HepG2 (cell line): Measurements from ENCODE around the gene CBX5. TPM values are rescaled to one million over a fixed set of nuclear protein-coding genes. Genes with fewer than 3 reads are reported as not detected.
A peak's percentile ranks its signal among the peaks of the same experiment; 100 is the strongest.

Source experiments
- AHR ChIP-seq: IDR thresholded peaks from 2 replicates; pipeline ENCODE4 v1.6.1; 2018; ENCODE audit warnings: missing genetic modification reagents, missing compliant biosample characterization
- FOSL1 ChIP-seq: sonication (generic); formaldehyde crosslinking; IDR thresholded peaks from 2 replicates; pipeline ENCODE4 v1.9.0; 2021; ENCODE audit warnings: missing genetic modification reagents, borderline replicate concordance
- HNRNPK ChIP-seq: fragments of 200-400 bp; formaldehyde crosslinking; IDR thresholded peaks from 2 replicates; pipeline ENCODE4 v1.6.1; 2018; ENCODE audit warnings: low read length, low read depth, moderate library complexity, mild to moderate bottlenecking; ENCODE audit not compliant: poor library complexity, severe bottlenecking
- MAFG ChIP-seq: sonication (generic); formaldehyde crosslinking; IDR thresholded peaks from 2 replicates; pipeline ENCODE4 v1.5.1; 2020; ENCODE audit warnings: mild to moderate bottlenecking, missing genetic modification reagents
- TSC22D2 ChIP-seq: sonication (generic); formaldehyde crosslinking; IDR thresholded peaks from 2 replicates; pipeline ENCODE4 v1.5.1; 2020; ENCODE audit warnings: missing genetic modification reagents, mild to moderate bottlenecking, borderline replicate concordance
- ZNF460 ChIP-seq: sonication (generic); formaldehyde crosslinking; IDR thresholded peaks from 2 replicates; pipeline ENCODE4 v1.5.1; 2020; ENCODE audit warnings: missing genetic modification reagents, mild to moderate bottlenecking, borderline replicate concordance
- ZNF546 ChIP-seq: sonication (generic); formaldehyde crosslinking; conservative IDR thresholded peaks from 2 replicates; pipeline ENCODE4 v1.8.1; 2023; ENCODE audit warnings: mild to moderate bottlenecking, missing genetic modification reagents
- ZNF563 ChIP-seq: sonication (generic); formaldehyde crosslinking; IDR thresholded peaks from 2 replicates; pipeline ENCODE4 v1.8.0; 2022; ENCODE audit warnings: mild to moderate bottlenecking, moderate library complexity, missing genetic modification reagents
- ZNF598 ChIP-seq: sonication (generic); formaldehyde crosslinking; IDR thresholded peaks from 2 replicates; pipeline ENCODE4 v1.5.1; 2020; ENCODE audit warnings: mild to moderate bottlenecking, missing genetic modification reagents, borderline replicate concordance
- polyA plus RNA-seq, 8 experiments: library from polyadenylated mRNA; depleted of rRNA in 3 of 8; stranded (reverse) in 7 of 8; unstranded in 1 of 8; fragments of >200 nt; fragmentation: Illumina TruSeq in 4 of 8; extraction: Trizol in 4 of 8; gene quantifications; 2 replicates each; pipeline versions ENCODE4 v1.2.1 to v1.2.3, GENCODE V29; 2011 to 2016; ENCODE audit warnings: low read depth in 4 of 8, missing spikeins in 1 of 8, mixed read lengths in 1 of 8; ENCODE audit not compliant: insufficient read depth in 1 of 8
- total RNA-seq, 5 experiments: library from RNA; depleted of rRNA; stranded (reverse); fragments of >200 nt; fragmentation: Illumina TruSeq; extraction: Trizol; gene quantifications; 2 replicates each; pipeline ENCODE4 v1.2.3, GENCODE V29; 2016; ENCODE audit warnings: low read depth in 1 of 5
- TF ChIP-seq, protein P1 (sequence below): sonication (generic); formaldehyde crosslinking; IDR thresholded peaks from 2 replicates; pipeline ENCODE4 v1.5.1; 2020; ENCODE audit warnings: missing genetic modification reagents, mild to moderate bottlenecking, borderline replicate concordance
- TF ChIP-seq, protein P2 (sequence below): sonication (generic); formaldehyde crosslinking; IDR thresholded peaks from 2 replicates; pipeline ENCODE4 v1.8.0; 2022; ENCODE audit warnings: mild to moderate bottlenecking, missing genetic modification reagents; ENCODE audit not compliant: insufficient replicate concordance
- TF ChIP-seq, protein P3 (sequence below): sonication (generic); formaldehyde crosslinking; IDR thresholded peaks from 2 replicates; pipeline ENCODE4 v1.4.0; 2020; ENCODE audit warnings: mild to moderate bottlenecking, missing genetic modification reagents
- TF ChIP-seq, protein P4 (sequence below): sonication (generic); formaldehyde crosslinking; IDR thresholded peaks from 2 replicates; pipeline ENCODE4 v1.8.1; 2023; ENCODE audit warnings: mild to moderate bottlenecking, missing genetic modification reagents
- TF ChIP-seq, protein P5 (sequence below): sonication (generic); formaldehyde crosslinking; conservative IDR thresholded peaks from 2 replicates; pipeline ENCODE4 v1.4.0; 2020; ENCODE audit warnings: missing genetic modification reagents
- TF ChIP-seq, protein P6 (sequence below): sonication (generic); formaldehyde crosslinking; IDR thresholded peaks from 2 replicates; pipeline ENCODE4 v1.9.0; 2021; ENCODE audit warnings: missing genetic modification reagents, borderline replicate concordance
- TF ChIP-seq, protein P7 (sequence below): sonication (generic); formaldehyde crosslinking; IDR thresholded peaks from 2 replicates; pipeline ENCODE4 v1.4.0; 2020; ENCODE audit warnings: mild to moderate bottlenecking, missing genetic modification reagents

Gene CBX5
- total and polyA plus RNA-seq, 2 of the 13 experiments (the other 11 are each of a cell fraction or from before 2014, with no cell fraction given) = 16.0 to 22.2 TPM

DNA sequence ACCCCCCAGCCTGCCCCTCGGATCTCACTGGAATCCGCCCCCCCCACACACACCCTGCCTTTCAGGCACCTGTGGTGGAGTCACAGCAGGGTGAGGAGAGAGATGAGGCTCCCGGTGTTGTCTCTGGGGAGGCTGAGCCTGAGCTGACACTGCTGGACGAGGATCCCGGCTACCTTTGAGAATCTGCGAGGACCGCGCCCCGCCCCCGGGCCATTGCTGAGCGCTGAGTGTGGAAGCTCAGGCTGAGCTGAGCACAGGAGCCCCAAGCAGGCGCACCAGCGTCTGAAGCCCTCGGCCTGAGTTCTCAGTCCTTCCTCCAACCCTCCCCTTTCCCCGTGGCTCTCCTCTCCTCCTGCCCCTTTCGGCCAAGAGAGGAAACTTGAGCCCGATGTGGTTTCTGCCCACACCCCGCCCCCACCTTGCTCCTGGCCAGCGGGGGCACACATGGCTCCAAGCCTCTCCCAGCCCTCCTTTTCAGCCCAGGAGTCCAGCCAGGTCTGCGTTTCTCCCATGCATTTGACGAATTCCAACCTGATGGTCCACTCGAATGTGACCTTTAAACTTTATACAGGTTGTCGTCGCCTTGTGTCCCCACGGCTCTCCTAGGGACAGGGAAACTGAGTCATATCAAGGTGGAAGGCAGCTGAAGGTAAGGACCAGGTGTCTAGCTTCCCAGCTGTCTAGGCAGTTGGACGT lies 21.0 kb upstream of the CBX5 start, which contains the start of gene NFE2 (continued):
- TF ChIP-seq, protein P1, sequence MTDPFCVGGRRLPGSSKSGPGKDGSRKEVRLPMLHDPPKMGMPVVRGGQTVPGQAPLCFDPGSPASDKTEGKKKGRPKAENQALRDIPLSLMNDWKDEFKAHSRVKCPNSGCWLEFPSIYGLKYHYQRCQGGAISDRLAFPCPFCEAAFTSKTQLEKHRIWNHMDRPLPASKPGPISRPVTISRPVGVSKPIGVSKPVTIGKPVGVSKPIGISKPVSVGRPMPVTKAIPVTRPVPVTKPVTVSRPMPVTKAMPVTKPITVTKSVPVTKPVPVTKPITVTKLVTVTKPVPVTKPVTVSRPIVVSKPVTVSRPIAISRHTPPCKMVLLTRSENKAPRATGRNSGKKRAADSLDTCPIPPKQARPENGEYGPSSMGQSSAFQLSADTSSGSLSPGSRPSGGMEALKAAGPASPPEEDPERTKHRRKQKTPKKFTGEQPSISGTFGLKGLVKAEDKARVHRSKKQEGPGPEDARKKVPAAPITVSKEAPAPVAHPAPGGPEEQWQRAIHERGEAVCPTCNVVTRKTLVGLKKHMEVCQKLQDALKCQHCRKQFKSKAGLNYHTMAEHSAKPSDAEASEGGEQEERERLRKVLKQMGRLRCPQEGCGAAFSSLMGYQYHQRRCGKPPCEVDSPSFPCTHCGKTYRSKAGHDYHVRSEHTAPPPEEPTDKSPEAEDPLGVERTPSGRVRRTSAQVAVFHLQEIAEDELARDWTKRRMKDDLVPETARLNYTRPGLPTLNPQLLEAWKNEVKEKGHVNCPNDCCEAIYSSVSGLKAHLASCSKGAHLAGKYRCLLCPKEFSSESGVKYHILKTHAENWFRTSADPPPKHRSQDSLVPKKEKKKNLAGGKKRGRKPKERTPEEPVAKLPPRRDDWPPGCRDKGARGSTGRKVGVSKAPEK (CRISPR knock-in tag) = no peak
- TF ChIP-seq ZNF460 (CRISPR knock-in tag) (no peak; the same call in 1 of the 2 replicates), ZNF546 (no peak), FOSL1 (CRISPR knock-in tag) (no peak), HNRNPK (no peak), AHR (CRISPR knock-in tag) (no peak), TSC22D2 (no peak), ZNF563 (CRISPR knock-in tag) (no peak), MAFG (no peak), ZNF598 (CRISPR knock-in tag) (no peak)
- TF ChIP-seq, protein P2, sequence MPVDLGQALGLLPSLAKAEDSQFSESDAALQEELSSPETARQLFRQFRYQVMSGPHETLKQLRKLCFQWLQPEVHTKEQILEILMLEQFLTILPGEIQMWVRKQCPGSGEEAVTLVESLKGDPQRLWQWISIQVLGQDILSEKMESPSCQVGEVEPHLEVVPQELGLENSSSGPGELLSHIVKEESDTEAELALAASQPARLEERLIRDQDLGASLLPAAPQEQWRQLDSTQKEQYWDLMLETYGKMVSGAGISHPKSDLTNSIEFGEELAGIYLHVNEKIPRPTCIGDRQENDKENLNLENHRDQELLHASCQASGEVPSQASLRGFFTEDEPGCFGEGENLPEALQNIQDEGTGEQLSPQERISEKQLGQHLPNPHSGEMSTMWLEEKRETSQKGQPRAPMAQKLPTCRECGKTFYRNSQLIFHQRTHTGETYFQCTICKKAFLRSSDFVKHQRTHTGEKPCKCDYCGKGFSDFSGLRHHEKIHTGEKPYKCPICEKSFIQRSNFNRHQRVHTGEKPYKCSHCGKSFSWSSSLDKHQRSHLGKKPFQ = no peak
- TF ChIP-seq, protein P3, sequence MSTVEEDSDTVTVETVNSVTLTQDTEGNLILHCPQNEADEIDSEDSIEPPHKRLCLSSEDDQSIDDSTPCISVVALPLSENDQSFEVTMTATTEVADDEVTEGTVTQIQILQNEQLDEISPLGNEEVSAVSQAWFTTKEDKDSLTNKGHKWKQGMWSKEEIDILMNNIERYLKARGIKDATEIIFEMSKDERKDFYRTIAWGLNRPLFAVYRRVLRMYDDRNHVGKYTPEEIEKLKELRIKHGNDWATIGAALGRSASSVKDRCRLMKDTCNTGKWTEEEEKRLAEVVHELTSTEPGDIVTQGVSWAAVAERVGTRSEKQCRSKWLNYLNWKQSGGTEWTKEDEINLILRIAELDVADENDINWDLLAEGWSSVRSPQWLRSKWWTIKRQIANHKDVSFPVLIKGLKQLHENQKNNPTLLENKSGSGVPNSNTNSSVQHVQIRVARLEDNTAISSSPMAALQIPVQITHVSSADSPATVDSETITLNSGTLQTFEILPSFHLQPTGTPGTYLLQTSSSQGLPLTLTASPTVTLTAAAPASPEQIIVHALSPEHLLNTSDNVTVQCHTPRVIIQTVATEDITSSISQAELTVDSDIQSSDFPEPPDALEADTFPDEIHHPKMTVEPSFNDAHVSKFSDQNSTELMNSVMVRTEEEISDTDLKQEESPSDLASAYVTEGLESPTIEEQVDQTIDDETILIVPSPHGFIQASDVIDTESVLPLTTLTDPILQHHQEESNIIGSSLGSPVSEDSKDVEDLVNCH (CRISPR knock-in tag) = no peak
- TF ChIP-seq, protein P4, sequence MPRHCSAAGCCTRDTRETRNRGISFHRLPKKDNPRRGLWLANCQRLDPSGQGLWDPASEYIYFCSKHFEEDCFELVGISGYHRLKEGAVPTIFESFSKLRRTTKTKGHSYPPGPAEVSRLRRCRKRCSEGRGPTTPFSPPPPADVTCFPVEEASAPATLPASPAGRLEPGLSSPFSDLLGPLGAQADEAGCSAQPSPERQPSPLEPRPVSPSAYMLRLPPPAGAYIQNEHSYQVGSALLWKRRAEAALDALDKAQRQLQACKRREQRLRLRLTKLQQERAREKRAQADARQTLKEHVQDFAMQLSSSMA = no peak
- TF ChIP-seq, protein P5, sequence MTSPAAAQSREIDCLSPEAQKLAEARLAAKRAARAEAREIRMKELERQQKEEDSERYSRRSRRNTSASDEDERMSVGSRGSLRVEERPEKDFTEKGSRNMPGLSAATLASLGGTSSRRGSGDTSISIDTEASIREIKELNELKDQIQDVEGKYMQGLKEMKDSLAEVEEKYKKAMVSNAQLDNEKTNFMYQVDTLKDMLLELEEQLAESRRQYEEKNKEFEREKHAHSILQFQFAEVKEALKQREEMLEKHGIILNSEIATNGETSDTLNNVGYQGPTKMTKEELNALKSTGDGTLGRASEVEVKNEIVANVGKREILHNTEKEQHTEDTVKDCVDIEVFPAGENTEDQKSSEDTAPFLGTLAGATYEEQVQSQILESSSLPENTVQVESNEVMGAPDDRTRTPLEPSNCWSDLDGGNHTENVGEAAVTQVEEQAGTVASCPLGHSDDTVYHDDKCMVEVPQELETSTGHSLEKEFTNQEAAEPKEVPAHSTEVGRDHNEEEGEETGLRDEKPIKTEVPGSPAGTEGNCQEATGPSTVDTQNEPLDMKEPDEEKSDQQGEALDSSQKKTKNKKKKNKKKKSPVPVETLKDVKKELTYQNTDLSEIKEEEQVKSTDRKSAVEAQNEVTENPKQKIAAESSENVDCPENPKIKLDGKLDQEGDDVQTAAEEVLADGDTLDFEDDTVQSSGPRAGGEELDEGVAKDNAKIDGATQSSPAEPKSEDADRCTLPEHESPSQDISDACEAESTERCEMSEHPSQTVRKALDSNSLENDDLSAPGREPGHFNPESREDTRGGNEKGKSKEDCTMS = no peak
- TF ChIP-seq, protein P6, sequence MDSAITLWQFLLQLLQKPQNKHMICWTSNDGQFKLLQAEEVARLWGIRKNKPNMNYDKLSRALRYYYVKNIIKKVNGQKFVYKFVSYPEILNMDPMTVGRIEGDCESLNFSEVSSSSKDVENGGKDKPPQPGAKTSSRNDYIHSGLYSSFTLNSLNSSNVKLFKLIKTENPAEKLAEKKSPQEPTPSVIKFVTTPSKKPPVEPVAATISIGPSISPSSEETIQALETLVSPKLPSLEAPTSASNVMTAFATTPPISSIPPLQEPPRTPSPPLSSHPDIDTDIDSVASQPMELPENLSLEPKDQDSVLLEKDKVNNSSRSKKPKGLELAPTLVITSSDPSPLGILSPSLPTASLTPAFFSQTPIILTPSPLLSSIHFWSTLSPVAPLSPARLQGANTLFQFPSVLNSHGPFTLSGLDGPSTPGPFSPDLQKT (CRISPR knock-in tag) = no peak
- TF ChIP-seq, protein P7, sequence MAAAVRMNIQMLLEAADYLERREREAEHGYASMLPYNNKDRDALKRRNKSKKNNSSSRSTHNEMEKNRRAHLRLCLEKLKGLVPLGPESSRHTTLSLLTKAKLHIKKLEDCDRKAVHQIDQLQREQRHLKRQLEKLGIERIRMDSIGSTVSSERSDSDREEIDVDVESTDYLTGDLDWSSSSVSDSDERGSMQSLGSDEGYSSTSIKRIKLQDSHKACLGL (CRISPR knock-in tag) = 0 out of 2 replicates have a peak, but pooled peaks have one; percentile 64
